Stimulated activated CD4-positive, alpha-beta T cell treated with anti-CD3 and anti-CD28 coated beads, Interleukin-2, amount 100 ng/mL, for 24 hours (primary cell): ENCODE measurements around the gene SCN1B.
"Not testable (repeated sequence)": the region's sequence is repeated elsewhere in the genome, so short reads cannot be mapped to it uniquely, and the experiment has no call there.

Experiments used
- DNase-seq, 2 donors: peaks; one replicate each; pipeline ENCODE4 v3.0.0-alpha.2; 2020

Gene SCN1B

GRCh38 chr19:35019144-35019543, 11.1 kb upstream of the SCN1B start:
- DNase-seq, result no peak

- DNase-seq, result no peak
These were observed 9.3 kb upstream of the SCN1B start for GRCh38 chr19:35021016-35021415.

GRCh38 chr19:35021596-35021995, 8.7 kb upstream of the SCN1B start:
- DNase-seq, result no peak

- no peak for DNase-seq
These were observed 7.8 kb upstream of the SCN1B start for GRCh38 chr19:35022460-35022859.

- DNase-seq, result no peak
These were observed 6.8 kb upstream of the SCN1B start for GRCh38 chr19:35023428-35023827.

- no peak for DNase-seq
These were observed 6.2 kb upstream of the SCN1B start for GRCh38 chr19:35024095-35024494.

- no peak for DNase-seq
These were observed 4.3 kb upstream of the SCN1B start for GRCh38 chr19:35025969-35026368.

GRCh38 chr19:35026418-35026817, 3.9 kb upstream of the SCN1B start:
- no peak for DNase-seq

GRCh38 chr19:35027009-35027408, 3.3 kb upstream of the SCN1B start:
- DNase-seq, result no peak

- DNase-seq, result no peak
These were observed 2.2 kb upstream of the SCN1B start for GRCh38 chr19:35027851-35028599.

- not testable (repeated sequence) for DNase-seq
These were observed 1.7 kb upstream of the SCN1B start for GRCh38 chr19:35028600-35028885.

GRCh38 chr19:35029275-35029736, 964 bp upstream of the SCN1B start:
- DNase-seq, result not testable (repeated sequence)

- no peak for DNase-seq
These were observed 473 bp upstream of the SCN1B start for GRCh38 chr19:35029737-35030256.

- no peak for DNase-seq
These were observed 1.0 kb downstream of the SCN1B start for GRCh38 chr19:35031072-35031881.

- no peak for DNase-seq
These were observed 2.1 kb downstream of the SCN1B start for GRCh38 chr19:35032356-35032865.

GRCh38 chr19:35033067-35034004, 3.1 kb downstream of the SCN1B start:
- no peak for DNase-seq

- no peak for DNase-seq
These were observed 3.8 kb downstream of the SCN1B start for GRCh38 chr19:35034005-35034502.

- DNase-seq, result no peak
These were observed 4.5 kb downstream of the SCN1B start for GRCh38 chr19:35034588-35035382.

GRCh38 chr19:35037716-35038622, 7.7 kb downstream of the SCN1B start:
- DNase-seq, result no peak
